Transverse colon (tissue), 4 donors: ENCODE measurements around the gene ONECUT3. TPM values are rescaled to one million over a fixed set of nuclear protein-coding genes. Genes with fewer than 3 reads are reported as not detected.

Experiments used
- DNase-seq: peaks from one replicate; pipeline ENCODE4 v3.0.0-alpha.2; 2019
- H3K27ac ChIP-seq, 4 donors: fragments of 200-600 bp; sonication (generic); 2 replicates each; pipeline ENCODE4 v1.5.1; 2016 to 2018; ENCODE audit warnings: inconsistent platforms in 4 of 4
- H3K27me3 ChIP-seq: fragments of 200-600 bp; sonication (generic); 2 replicates; pipeline ENCODE4 v1.5.1; 2017; ENCODE audit warnings: inconsistent platforms
- H3K36me3 ChIP-seq, 4 donors: fragments of 200-600 bp; sonication (generic); 2 replicates each; pipeline ENCODE4 v1.5.1; 2017 to 2019; ENCODE audit warnings: inconsistent platforms in 4 of 4
- H3K4me1 ChIP-seq, 4 donors: fragments of 200-600 bp; sonication (generic); 2 replicates each; pipeline ENCODE4 v1.5.1; 2017 to 2020; ENCODE audit warnings: inconsistent platforms in 4 of 4
- H3K4me3 ChIP-seq, 4 donors: fragments of 200-600 bp; sonication (generic); 1 replicate in 1 of 4; 2 replicates in 3 of 4; pipeline versions ENCODE4 v1.5.1 to v1.6.1; 2017 to 2019; ENCODE audit warnings: inconsistent platforms in 4 of 4
- H3K9me3 ChIP-seq, 2 donors: fragments of 200-600 bp; sonication (generic); 2 replicates each; pipeline ENCODE4 v1.5.1; 2017 to 2019; ENCODE audit warnings: inconsistent platforms in 2 of 2
- CTCF ChIP-seq, 5 experiments: fragments of 200-600 bp in 3 of 5; fragments of 450-650 bp in 2 of 5; sonication (generic) in 3 of 5; IDR thresholded peaks; 1 replicate in 2 of 5; 2 replicates in 3 of 5; pipeline ENCODE4 v1.5.1; 2016 to 2017; ENCODE audit warnings: antibody characterized with exemption in 5 of 5, inconsistent platforms in 3 of 5, mild to moderate bottlenecking in 2 of 5, moderate library complexity in 1 of 5
- EP300 ChIP-seq: sonication (generic); formaldehyde crosslinking; IDR thresholded peaks from one replicate; pipeline ENCODE4 v1.6.1; 2017; ENCODE audit warnings: antibody characterized with exemption, low read depth
- POLR2A ChIP-seq: fragments of 450-650 bp; IDR thresholded peaks from one replicate; pipeline ENCODE4 v1.6.1; 2016; ENCODE audit warnings: antibody characterized with exemption, mild to moderate bottlenecking, moderate library complexity
- POLR2AphosphoS5 ChIP-seq, 3 donors: sonication (generic); formaldehyde crosslinking; IDR thresholded peaks; one replicate each; pipeline ENCODE4 v1.6.1; 2016; ENCODE audit warnings: antibody characterized with exemption in 3 of 3
- WGBS, 2 donors: methylation state at CpG; one replicate each; pipeline ENCODE4 v1.1.5; 2018; ENCODE audit warnings: low coverage in 1 of 2; 5-methylcytosine and 5-hydroxymethylcytosine counted together
- in situ Hi-C, 4 donors: fragments of 200-750 bp; cut with MboI; loops; one replicate each; pipeline versions ENCODE4 v1.15.0 to v1.15.1; 2017; ENCODE audit warnings: low sequenced_read_pairs in 3 of 4, low pct_ligation_motif_present in 1 of 4, low pct_unique_long_range_greater_than_20kb in 1 of 4
- intact Hi-C: fragments of 100-400 bp; cut with DNase I; formaldehyde crosslinking; loops from one replicate; pipeline ENCODE4 v1.15.1; 2023; ENCODE audit warnings: low total_unique reads
- total RNA-seq, 4 donors: library from RNA; depleted of rRNA; stranded (reverse); fragments of >200 nt; gene quantifications; one replicate each; pipeline ENCODE4 v1.1.0, GENCODE V29; 2016

Gene ONECUT3
- total RNA-seq, 4 donors from 2014 or later: not detected

GRCh38 chr19:1717970-1718264 lies 35.4 kb upstream of the ONECUT3 start:
- no peaks in the 10 kb centered on the region for H3K4me1 ChIP-seq
- TF ChIP-seq POLR2A: no peak
- no peak for TF ChIP-seq POLR2AphosphoS5 (IDR thresholded peaks at IDR 0.05)
- H3K27me3 ChIP-seq: peaks cover 77% of the 10 kb centered on the region
- in situ Hi-C loops (no loop called here), intact Hi-C loops (no loop called here)
- no peak overlapping the region for H3K27ac ChIP-seq
- no peaks in the 10 kb centered on the region for H3K36me3 ChIP-seq
- H3K4me3 ChIP-seq: no peak overlapping the region
- no peaks in the 10 kb centered on the region for H3K9me3 ChIP-seq
- no peak for DNase-seq
- 65 to 90% methylated on average over 1 of the region's 2 CpGs for WGBS, 2 donors

DNA sequence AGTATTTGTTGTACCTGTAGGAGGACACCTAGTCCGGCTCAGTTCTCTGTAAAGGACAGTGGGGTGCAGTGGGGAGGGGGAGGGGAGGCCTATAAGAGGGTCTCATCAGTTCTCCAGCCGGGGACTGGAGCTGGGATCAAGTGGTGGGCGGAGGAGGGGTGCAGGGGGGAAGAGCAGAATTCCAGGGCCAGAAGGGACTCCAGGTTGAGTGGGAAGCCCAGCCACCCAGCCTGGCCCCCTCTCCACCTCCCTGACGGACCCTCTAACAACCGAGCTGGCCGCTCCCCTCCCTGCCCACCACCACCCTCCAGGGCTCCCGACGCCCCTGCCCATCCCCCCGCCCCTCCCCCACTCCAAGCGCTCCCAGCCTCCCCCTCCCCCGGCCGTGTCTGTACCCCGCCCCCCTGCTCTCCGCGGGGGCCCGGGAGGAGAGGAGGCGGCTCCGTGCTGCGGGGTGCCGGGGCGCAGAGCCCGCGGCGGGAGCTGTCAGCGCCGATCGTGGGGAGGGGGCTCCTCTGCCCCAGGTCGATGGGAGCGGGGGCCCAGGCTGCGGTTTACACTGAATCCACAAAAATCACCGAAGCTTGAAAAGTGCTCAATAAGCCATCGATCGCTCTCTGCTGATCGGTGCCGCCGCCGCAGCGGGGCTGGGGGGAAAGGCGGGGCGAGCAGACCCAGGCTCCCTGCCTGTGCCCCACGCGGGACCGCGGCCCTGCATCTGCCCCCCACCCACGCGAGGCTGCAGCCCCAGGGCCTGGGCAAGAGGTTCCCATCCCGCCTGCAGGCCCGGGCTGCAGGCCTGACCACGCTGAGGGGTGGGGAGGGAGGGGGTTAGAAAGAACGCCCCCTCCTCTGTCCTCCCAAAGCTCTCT lies 34.6 kb upstream of the ONECUT3 start:
- peaks cover 70% of the 10 kb centered on the region for H3K27me3 ChIP-seq
- H3K27ac ChIP-seq: no peak overlapping the region
- H3K36me3 ChIP-seq: no peaks in the 10 kb centered on the region
- no peaks in the 10 kb centered on the region for H3K4me1 ChIP-seq
- no peaks in the 10 kb centered on the region for H3K9me3 ChIP-seq
- intact Hi-C loops (no loop called here), in situ Hi-C loops (no loop called here)
- 9% methylated on average over 29 of the region's 50 CpGs; no CpG with 5 or more reads in 1 of the 2 donors for WGBS, 2 donors
- no peak overlapping the region for H3K4me3 ChIP-seq
- DNase-seq: no peak
- TF ChIP-seq EP300 (no peak), POLR2A (no peak), CTCF (IDR thresholded peaks at IDR 0.05) (no peak), POLR2AphosphoS5 (IDR thresholded peaks at IDR 0.05) (no peak)

DNA sequence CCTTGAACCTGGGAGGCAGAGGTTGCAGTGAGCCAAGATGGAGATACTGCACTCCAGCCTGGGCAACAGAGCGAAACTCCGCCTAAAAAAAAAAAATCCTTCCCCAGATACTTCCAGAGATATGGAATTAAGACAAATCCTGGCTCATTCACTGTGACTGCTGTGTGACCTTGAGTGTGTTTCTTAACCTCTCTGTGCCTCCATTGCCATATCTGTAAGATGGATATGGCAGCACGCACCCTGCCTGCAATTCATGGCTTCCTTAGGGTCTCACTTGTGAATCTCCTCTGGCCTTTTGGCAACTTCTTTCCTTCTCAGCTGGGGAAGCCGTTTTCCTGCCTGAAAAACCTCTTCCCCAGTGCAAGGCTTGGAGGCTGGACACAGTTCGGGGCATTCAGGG lies 33.8 kb upstream of the ONECUT3 start:
- intact Hi-C loops (no loop called here), in situ Hi-C loops (no loop called here)
- no peaks in the 10 kb centered on the region for H3K36me3 ChIP-seq
- H3K4me1 ChIP-seq: no peaks in the 10 kb centered on the region
- H3K27ac ChIP-seq: no peak overlapping the region
- no peaks in the 10 kb centered on the region for H3K9me3 ChIP-seq
- H3K4me3 ChIP-seq: no peak overlapping the region
- 73 to 88% methylated on average over 5 of the region's 5 CpGs for WGBS, 2 donors
- peaks cover 71% of the 10 kb centered on the region for H3K27me3 ChIP-seq
- DNase-seq: no peak
- TF ChIP-seq EP300 (no peak), POLR2AphosphoS5 (IDR thresholded peaks at IDR 0.05) (no peak), POLR2A (no peak), CTCF (IDR thresholded peaks at IDR 0.05) (no peak)

DNA sequence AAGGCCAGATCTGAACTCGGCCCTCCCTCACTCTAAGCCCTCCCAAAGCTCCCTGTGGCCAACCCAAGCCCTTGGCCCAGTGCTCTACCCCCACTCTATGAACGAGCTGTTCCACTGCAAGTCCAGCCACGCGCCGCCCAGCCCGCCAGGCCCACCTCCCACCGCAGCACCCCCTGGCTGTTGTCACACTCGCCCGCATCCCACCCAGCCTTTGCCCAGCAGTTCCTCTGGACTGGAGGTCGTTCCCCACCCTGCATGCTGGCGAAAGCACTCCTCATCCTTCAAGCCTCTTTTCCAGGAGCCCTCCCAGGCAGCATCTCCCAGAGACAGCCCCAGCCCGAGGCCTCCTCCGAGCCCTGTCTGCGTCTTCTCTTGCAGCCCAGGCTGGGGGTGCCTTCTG lies 33.1 kb upstream of the ONECUT3 start:
- no peaks in the 10 kb centered on the region for H3K36me3 ChIP-seq
- peaks cover 71% of the 10 kb centered on the region for H3K27me3 ChIP-seq
- in situ Hi-C loops (no loop called here), intact Hi-C loops (no loop called here)
- no peaks in the 10 kb centered on the region for H3K4me1 ChIP-seq
- H3K4me3 ChIP-seq: no peak overlapping the region
- no peaks in the 10 kb centered on the region for H3K9me3 ChIP-seq
- H3K27ac ChIP-seq: no peak overlapping the region
- DNase-seq: no peak
- no peak for TF ChIP-seq EP300
- TF ChIP-seq POLR2AphosphoS5 (IDR thresholded peaks at IDR 0.05): no peak
- no peak for TF ChIP-seq POLR2A
- no peak for TF ChIP-seq CTCF (IDR thresholded peaks at IDR 0.05)
- WGBS, 2 donors: 46 to 50% methylated on average over 7 to 14 of the region's 14 CpGs
